K562 (cell line): Measurements from ENCODE around the gene KBTBD3. TPM values are rescaled to one million over a fixed set of nuclear protein-coding genes. Genes with fewer than 3 reads are reported as not detected.

ENCODE experiments used
- AFF4 ChIP-seq: sonication (generic); formaldehyde crosslinking; IDR thresholded peaks from 2 replicates; pipeline ENCODE4 v1.8.0; 2023; ENCODE audit warnings: mild to moderate bottlenecking, missing genetic modification reagents
- ARID1B ChIP-seq: fragments of 450-650 bp; IDR thresholded peaks from 2 replicates; pipeline ENCODE4 v1.6.1; 2016; ENCODE audit warnings: antibody characterized with exemption, mild to moderate bottlenecking, inconsistent platforms
- CTBP1 ChIP-seq: fragments of 450-650 bp; IDR thresholded peaks from 2 replicates; pipeline ENCODE4 v1.6.1; 2016; ENCODE audit warnings: borderline replicate concordance
- DEAF1 ChIP-seq: fragments of 450-650 bp; formaldehyde crosslinking; IDR thresholded peaks from 2 replicates; pipeline ENCODE4 v1.4.0; 2020; ENCODE audit warnings: mild to moderate bottlenecking, moderate library complexity
- FOXA3 ChIP-seq, 2 experiments: fragments of 450-650 bp in 1 of 2; sonication (generic) in 1 of 2; formaldehyde crosslinking; IDR thresholded peaks in 1 of 2; conservative IDR thresholded peaks in 1 of 2; 2 replicates each; pipeline versions ENCODE4 v1.4.0 to v1.8.0; 2020 to 2022; ENCODE audit warnings: mild to moderate bottlenecking in 2 of 2, missing genetic modification reagents in 1 of 2
- FOXJ2 ChIP-seq: fragments of 200-800 bp; sonication (Bioruptor generic); IDR thresholded peaks from 2 replicates; pipeline ENCODE4 v1.6.1; 2016; ENCODE audit warnings: missing genetic modification characterization, missing compliant biosample characterization
- GABPB1 ChIP-seq: sonication (generic); formaldehyde crosslinking; IDR thresholded peaks from 2 replicates; pipeline ENCODE4 v1.8.0; 2022; ENCODE audit warnings: mild to moderate bottlenecking, missing genetic modification reagents
- GTF2F1 ChIP-seq: IDR thresholded peaks from 2 replicates; pipeline ENCODE4 v1.6.1; 2011; ENCODE audit warnings: low read depth, low read length, improper control_type of control experiment
- MTA1 ChIP-seq: fragments of 450-650 bp; IDR thresholded peaks from 2 replicates; pipeline ENCODE4 v1.6.1; 2017; ENCODE audit warnings: borderline replicate concordance
- MTA3 ChIP-seq: fragments of 450-650 bp; formaldehyde crosslinking; IDR thresholded peaks from 2 replicates; pipeline ENCODE4 v1.6.1; 2017; ENCODE audit warnings: mild to moderate bottlenecking, borderline replicate concordance
- POLR3G ChIP-seq: IDR thresholded peaks from 2 replicates; pipeline ENCODE4 v1.6.1; 2011; ENCODE audit not compliant: insufficient read length, insufficient replicate concordance; ENCODE audit errors: extremely low read depth
- SMARCC2 ChIP-seq: fragments of 450-650 bp; IDR thresholded peaks from 2 replicates; pipeline ENCODE4 v1.6.1; 2017; ENCODE audit warnings: antibody characterized with exemption, moderate library complexity, mild to moderate bottlenecking, low read depth
- SOX6 ChIP-seq: fragments of 450-650 bp; IDR thresholded peaks from 2 replicates; pipeline ENCODE4 v1.6.1; 2014; ENCODE audit warnings: mild to moderate bottlenecking
- SP1 ChIP-seq: sonication (generic); formaldehyde crosslinking; IDR thresholded peaks from 2 replicates; pipeline ENCODE4 v1.8.1; 2022; ENCODE audit warnings: mild to moderate bottlenecking, missing genetic modification reagents
- TARDBP ChIP-seq: fragments of 450-650 bp; IDR thresholded peaks from 2 replicates; pipeline ENCODE4 v1.6.1; 2016
- ZBTB5 ChIP-seq: fragments of 450-650 bp; IDR thresholded peaks from 2 replicates; pipeline ENCODE4 v1.6.1; 2017; ENCODE audit warnings: antibody characterized with exemption
- polyA plus RNA-seq, 8 experiments: library from polyadenylated mRNA; depleted of rRNA in 4 of 8; stranded (reverse) in 5 of 8; unstranded in 3 of 8; fragments of >200 nt; fragmentation: Nextera tagmentation in 2 of 8; fragmentation: Illumina TruSeq in 1 of 8; extraction: Ambion mirVana in 2 of 8; extraction: Trizol in 1 of 8; gene quantifications; 2 replicates each; pipeline versions ENCODE4 v1.2.1 to v1.2.3, GENCODE V29; 2011 to 2014; ENCODE audit warnings: inconsistent platforms in 1 of 8, missing spikeins in 1 of 8
- total RNA-seq, 7 experiments: library from RNA; depleted of rRNA in 6 of 7; stranded (reverse); fragments of >200 nt in 6 of 7; fragmentation: Illumina TruSeq in 2 of 7; extraction: Trizol in 2 of 7; gene quantifications; 2 replicates each; pipeline versions ENCODE4 v1.2.1 to v1.2.3, GENCODE V29; 2011 to 2021; ENCODE audit warnings: low replicate concordance in 1 of 7
- TF ChIP-seq, protein P1 (sequence below): fragments of 450-650 bp; IDR thresholded peaks from 2 replicates; pipeline ENCODE4 v1.6.1; 2014; ENCODE audit warnings: low read depth, mild to moderate bottlenecking, moderate library complexity, borderline replicate concordance

Gene KBTBD3
- total and polyA plus RNA-seq, 9 of the 15 experiments (the other 6 are each of a cell fraction or from before 2014, with no cell fraction given): 4.2 to 31.2 (median 6.4) TPM

DNA sequence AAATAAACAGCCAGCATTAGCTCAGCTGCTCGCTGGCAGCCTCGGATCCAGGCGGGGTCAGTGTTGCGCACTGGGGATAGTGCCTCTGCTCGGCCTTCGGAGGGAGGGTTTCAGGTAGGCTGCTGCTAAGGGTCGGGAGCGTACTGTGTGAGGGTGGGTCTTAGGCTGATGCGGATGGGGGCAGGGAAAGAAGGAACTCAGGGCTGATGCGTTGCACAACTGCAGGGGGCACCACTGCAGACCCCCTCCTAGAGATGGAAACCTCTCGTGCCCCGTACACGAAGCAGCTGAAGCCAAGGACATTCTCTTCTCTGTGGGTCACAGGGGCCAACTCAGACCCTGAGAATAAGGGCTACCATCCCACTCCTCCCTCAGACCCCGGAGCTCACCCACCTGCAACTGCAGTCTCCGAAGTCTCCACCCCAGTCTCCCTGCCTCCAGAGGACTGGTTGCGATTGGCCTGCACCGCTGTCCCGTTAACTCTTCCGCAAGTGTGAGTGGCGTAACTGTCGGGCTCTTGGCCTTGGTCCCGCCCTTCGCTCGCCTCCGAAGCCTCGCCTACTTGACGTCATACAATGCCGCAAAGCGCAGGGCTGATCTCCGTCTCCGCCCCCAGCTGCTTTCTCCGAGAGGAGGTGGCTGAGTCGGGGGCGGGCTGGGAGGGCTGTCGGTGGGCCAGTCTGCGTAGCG is at the start of gene KBTBD3 (continued):
- TF ChIP-seq DEAF1 (CRISPR knock-in tag) (no peak), FOXA3 (CRISPR knock-in tag; conservative IDR thresholded peaks at IDR 0.05 in 1 of 2, IDR thresholded peaks at IDR 0.05 in 1 of 2) (0 out of 4 replicates have a peak, but pooled peaks of 1 of the 2 experiments have one; percentile 75), MTA1 (peak; percentile 62; the same call in 1 of the 2 replicates), MTA3 (peak; percentile 67; the same call in 1 of the 2 replicates), ARID1B (peak; percentile 57), GTF2F1 (no peak), ZBTB5 (no peak), AFF4 (CRISPR knock-in tag) (no peak; the same call in 1 of the 2 replicates), SP1 (CRISPR knock-in tag) (peak; percentile 52; the same call in 1 of the 2 replicates), FOXJ2 (0 out of 2 replicates have a peak, but pooled peaks have one; percentile 7), SOX6 (peak; percentile 44; the same call in 1 of the 2 replicates), GABPB1 (CRISPR knock-in tag) (peak; percentile 54; the same call in 1 of the 2 replicates), TARDBP (peak; percentile 64; the same call in 1 of the 2 replicates), CTBP1 (peak; percentile 80), SMARCC2 (peak; percentile 67; the same call in 1 of the 2 replicates), POLR3G (no peak)
- TF ChIP-seq, protein P1, sequence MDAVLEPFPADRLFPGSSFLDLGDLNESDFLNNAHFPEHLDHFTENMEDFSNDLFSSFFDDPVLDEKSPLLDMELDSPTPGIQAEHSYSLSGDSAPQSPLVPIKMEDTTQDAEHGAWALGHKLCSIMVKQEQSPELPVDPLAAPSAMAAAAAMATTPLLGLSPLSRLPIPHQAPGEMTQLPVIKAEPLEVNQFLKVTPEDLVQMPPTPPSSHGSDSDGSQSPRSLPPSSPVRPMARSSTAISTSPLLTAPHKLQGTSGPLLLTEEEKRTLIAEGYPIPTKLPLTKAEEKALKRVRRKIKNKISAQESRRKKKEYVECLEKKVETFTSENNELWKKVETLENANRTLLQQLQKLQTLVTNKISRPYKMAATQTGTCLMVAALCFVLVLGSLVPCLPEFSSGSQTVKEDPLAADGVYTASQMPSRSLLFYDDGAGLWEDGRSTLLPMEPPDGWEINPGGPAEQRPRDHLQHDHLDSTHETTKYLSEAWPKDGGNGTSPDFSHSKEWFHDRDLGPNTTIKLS: peak; percentile 37; the same call in 1 of the 2 replicates
